Erythroblast (primary cell): ENCODE measurements around the gene DBP.

ENCODE experiments used
- DNase-seq, 2 experiments: peaks; one replicate each; lab custom pipeline; 2025; lab: John Stamatoyannopoulos, UW
- GATA1 ChIP-seq: IDR thresholded peaks from 2 replicates; pipeline ENCODE4 v1.6.1; 2011; ENCODE audit warnings: low read depth, mild to moderate bottlenecking, control low read depth, low read length, moderate library complexity
- POLR2A ChIP-seq: IDR thresholded peaks from 2 replicates; pipeline ENCODE4 v1.6.1; 2011; ENCODE audit warnings: mild to moderate bottlenecking, low read length

The DBP gene

GRCh38 chr19:48631225-48631624 is 6.0 kb downstream of the DBP start:
- peak in 1 of 2 experiments; percentile 61 for DNase-seq
- TF ChIP-seq POLR2A: peak; percentile 22
- no peak for TF ChIP-seq GATA1

- TF ChIP-seq POLR2A (no peak), GATA1 (no peak)
- DNase-seq: peak; percentile 85 to 91
Observed at GRCh38 chr19:48630296-48631063, 6.7 kb downstream of the DBP start.

DNA sequence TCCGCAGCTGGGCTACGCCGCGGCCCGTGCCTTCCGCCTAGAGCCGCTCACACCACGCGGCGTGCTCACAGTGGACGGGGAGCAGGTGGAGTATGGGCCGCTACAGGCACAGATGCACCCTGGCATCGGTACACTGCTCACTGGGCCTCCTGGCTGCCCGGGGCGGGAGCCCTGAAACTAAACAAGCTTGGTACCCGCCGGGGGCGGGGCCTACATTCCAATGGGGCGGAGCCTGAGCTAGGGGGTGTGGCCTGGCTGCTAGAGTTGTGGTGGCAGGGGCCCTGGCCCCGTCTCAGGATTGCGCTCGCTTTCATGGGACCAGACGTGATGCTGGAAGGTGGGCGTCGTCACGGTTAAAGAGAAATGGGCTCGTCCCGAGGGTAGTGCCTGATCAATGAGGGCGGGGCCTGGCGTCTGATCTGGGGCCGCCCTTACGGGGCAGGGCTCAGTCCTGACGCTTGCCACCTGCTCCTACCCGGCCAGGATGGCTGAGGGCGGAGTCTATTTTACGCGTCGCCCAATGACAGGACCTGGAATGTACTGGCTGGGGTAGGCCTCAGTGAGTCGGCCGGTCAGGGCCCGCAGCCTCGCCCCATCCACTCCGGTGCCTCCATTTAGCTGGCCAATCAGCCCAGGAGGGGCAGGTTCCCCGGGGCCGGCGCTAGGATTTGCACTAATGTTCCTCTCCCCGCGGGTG is 7.4 kb downstream of the DBP start:
- DNase-seq: peak; percentile 87 to 88
- TF ChIP-seq GATA1: no peak
- TF ChIP-seq POLR2A: no peak

DNA sequence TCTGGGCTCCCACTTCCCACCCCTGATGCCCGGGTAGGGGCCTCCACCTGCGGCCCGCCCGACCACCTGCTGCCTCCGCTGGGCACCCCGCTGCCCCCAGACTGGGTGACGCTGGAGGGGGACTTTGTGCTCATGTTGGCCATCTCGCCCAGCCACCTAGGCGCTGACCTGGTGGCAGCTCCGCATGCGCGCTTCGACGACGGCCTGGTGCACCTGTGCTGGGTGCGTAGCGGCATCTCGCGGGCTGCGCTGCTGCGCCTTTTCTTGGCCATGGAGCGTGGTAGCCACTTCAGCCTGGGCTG is 7.9 kb downstream of the DBP start:
- TF ChIP-seq POLR2A (no peak), GATA1 (no peak)

GRCh38 chr19:48628486-48629296 is 8.5 kb downstream of the DBP start:
- DNase-seq: no peak
- TF ChIP-seq POLR2A (no peak), GATA1 (no peak)

More for the DNA sequence above, 7.9 kb downstream of the DBP start:
- no peak for DNase-seq

- no peak for DNase-seq
- no peak for TF ChIP-seq GATA1
- no peak for TF ChIP-seq POLR2A
Observed at GRCh38 chr19:48627865-48628314, 9.3 kb downstream of the DBP start.

DNA sequence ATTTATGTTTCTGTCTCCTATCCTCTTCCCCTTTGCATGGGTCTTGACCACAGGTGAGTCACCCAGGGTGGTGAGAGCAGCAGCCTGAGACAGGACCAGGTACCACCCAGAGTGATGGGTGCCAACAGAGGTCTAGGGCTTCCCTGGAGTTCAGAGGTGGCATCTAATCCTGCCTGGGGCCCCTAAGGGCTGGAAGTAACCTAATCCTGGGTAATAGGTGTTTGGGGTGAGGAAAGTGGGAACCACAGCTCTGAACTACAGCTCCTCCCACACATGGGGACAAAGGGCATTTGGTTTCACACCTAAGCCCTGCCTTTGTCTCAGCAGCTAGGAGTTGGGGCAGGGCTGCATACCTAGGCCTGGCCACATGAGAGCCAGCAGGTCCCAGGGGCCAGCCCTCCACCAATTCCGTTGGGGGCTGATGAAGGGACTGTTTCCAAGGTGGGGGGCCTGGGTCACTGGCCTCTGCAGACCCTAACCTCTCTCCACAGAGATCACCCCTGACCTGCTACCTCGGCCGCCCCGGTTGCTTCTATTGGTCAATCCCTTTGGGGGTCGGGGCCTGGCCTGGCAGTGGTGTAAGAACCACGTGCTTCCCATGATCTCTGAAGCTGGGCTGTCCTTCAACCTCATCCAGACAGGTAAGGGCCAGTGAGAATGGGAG is 9.8 kb downstream of the DBP start:
- DNase-seq: no peak
- TF ChIP-seq POLR2A (no peak), GATA1 (no peak)

GRCh38 chr19:48625891-48626327 is 11.3 kb downstream of the DBP start:
- DNase-seq: no peak
- TF ChIP-seq GATA1 (no peak), POLR2A (no peak)

GRCh38 chr19:48624791-48625723 is 12.1 kb downstream of the DBP start:
- DNase-seq: no peak

DNA sequence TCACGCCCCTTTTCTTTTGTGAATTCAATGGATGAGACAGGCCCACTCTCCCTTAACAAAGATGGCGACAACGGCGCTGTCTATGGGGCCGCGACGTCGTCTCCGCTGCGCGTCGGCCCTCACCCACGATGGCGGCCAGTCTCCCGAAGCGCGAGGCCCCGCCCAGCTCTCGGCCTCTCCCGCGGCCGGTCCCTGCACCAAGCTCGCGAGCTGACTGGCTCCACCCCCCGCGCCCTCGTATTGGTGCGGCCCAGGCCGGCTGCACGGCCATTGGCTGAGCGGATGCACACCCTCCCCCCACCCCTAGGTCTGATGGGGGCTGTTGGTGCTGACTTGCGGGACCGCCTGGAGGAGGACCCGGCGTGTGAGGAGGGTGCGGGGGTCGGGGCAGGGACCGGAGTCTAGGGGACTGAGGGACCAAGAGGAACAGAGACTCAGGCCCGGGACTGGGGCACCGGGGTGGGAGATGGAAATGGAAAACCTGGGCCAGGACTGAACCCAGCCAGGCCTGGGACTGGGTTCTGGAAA is 13.0 kb downstream of the DBP start:
- peak; percentile 99 for DNase-seq
- TF ChIP-seq POLR2A (peak; percentile 6), GATA1 (no peak)

More at GRCh38 chr19:48624791-48625723, 12.1 kb downstream of the DBP start:
- TF ChIP-seq GATA1 (no peak), POLR2A (no peak)

DNA sequence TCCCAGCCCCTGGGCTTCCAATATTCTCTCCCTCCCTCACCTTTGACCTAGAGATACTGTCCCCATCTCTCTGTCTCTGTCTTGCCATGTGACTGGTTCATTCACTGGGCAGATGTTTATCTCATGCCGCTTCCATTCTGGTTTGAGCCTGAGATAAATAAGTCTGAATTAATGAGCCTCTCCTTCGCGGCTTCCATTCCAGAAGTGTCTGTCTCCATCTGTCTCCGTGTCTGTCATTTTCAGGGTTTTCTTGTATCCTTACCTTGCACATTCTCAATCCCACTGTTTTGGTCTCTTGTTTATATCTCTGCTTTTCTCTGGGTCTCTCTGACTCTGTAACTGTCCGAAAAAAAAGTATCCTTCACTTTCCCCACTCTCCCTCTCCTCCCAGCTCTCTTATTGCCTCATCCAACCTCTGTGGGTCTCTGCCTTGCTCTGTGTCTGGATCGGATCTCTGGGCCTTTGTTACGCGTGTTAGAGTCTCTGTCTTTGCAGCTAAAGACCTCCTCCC is 13.6 kb downstream of the DBP start:
- TF ChIP-seq POLR2A: no peak
- TF ChIP-seq GATA1: no peak
- DNase-seq: peak; percentile 66 to 69
